ENCODE results near the gene DUSP16. TPM values are rescaled to one million over a fixed set of nuclear protein-coding genes. Genes with fewer than 3 reads are reported as not detected.
A peak's percentile ranks its signal among the peaks of the same experiment; 100 is the strongest.
"Not testable (repeated sequence)": the region's sequence is repeated elsewhere in the genome, so short reads cannot be mapped to it uniquely, and the experiment has no call there.

The DUSP16 gene
- total and polyA plus RNA-seq, 2 experiments from 2014 or later, result 11.7 to 59.4 TPM

DNA sequence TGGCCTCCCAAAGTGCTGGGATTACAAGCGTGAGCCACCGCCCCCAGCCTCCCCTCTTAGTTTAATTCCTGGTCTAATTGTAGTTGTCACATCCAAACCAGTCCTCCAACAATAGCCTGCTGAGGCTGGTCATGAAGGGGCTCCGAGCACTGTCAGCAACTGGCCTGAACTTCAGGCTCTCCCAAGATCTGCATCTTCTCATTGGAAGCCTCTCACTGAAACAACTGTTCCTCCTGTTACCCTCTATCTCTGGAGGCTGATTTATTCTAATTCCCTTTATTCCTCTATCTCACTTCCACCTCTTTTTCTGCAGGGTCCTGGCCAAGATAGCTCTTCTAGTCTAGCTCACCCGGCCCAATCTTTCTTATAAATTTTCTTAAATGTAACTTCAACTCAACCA, 89.4 kb downstream of the DUSP16 start:
- Mint-ChIP-seq H3K36me3 (ENCODE audit: low read depth) (peaks cover 72% of the 10 kb centered on the region), H3K4me3 (no peak overlapping the region; the same call in 2 of the 3 replicates), H3K27me3 (ENCODE audit: insufficient read depth, low read depth, poor library complexity) (peaks cover 8% of the 10 kb centered on the region), H3K4me1 (peaks cover 4% of the 10 kb centered on the region), H3K27ac (no peak overlapping the region), H3K9me3 (peaks cover 24% of the 10 kb centered on the region)
- no peaks in the 10 kb centered on the region for H3K27me3 ChIP-seq (ENCODE audit: insufficient read depth)
- H3K27ac ChIP-seq (ENCODE audit: low read depth), result peak overlapping the region; percentile 72
- no peak overlapping the region for H2AFZ ChIP-seq
- H3K9me2 ChIP-seq (ENCODE audit: insufficient read depth), result no peaks in the 10 kb centered on the region
- TF ChIP-seq POLR2AphosphoS5 (IDR thresholded peaks at IDR 0.05; ENCODE audit: low read depth), result no peak; the same call in 1 of the 2 replicates
- TF ChIP-seq EZH2 (IDR thresholded peaks at IDR 0.05; ENCODE audit: low read depth, unreplicated experiment), result no peak
- no peak for TF ChIP-seq JUNB (IDR thresholded peaks at IDR 0.05; ENCODE audit: unreplicated experiment)
- TF ChIP-seq ZNF114 (CRISPR knock-in tag; IDR thresholded peaks at IDR 0.05), result no peak
- TF ChIP-seq REST (IDR thresholded peaks at IDR 0.05; ENCODE audit: unreplicated experiment), result no peak
- TF ChIP-seq STAT1 (IDR thresholded peaks at IDR 0.05; ENCODE audit: unreplicated experiment), result no peak
- H3K4me2 ChIP-seq, result no peak overlapping the region
- no peak overlapping the region for H3K4me3 ChIP-seq
- peaks cover 15% of the 10 kb centered on the region for H4K20me1 ChIP-seq (replicated peaks; ENCODE audit: insufficient read depth)
- no peaks in the 10 kb centered on the region; the same call in 1 of the 2 replicates for H3K4me1 ChIP-seq (ENCODE audit: insufficient read depth)
- H3K79me2 ChIP-seq (replicated peaks; ENCODE audit: insufficient read depth), result 0 out of 2 replicates have a peak, but pooled peaks cover 5% of the 10 kb centered on the region
- ATAC-seq, result no peak
- no peak for DNase-seq (ENCODE audit: low spot score)
- peaks cover 18% of the 10 kb centered on the region for H3K36me3 ChIP-seq (ENCODE audit: insufficient read depth)
- H3F3A ChIP-seq (replicated peaks; ENCODE audit: low read depth), result 0 out of 2 replicates have a peak, but pooled peaks cover 8% of the 10 kb centered on the region

DNA sequence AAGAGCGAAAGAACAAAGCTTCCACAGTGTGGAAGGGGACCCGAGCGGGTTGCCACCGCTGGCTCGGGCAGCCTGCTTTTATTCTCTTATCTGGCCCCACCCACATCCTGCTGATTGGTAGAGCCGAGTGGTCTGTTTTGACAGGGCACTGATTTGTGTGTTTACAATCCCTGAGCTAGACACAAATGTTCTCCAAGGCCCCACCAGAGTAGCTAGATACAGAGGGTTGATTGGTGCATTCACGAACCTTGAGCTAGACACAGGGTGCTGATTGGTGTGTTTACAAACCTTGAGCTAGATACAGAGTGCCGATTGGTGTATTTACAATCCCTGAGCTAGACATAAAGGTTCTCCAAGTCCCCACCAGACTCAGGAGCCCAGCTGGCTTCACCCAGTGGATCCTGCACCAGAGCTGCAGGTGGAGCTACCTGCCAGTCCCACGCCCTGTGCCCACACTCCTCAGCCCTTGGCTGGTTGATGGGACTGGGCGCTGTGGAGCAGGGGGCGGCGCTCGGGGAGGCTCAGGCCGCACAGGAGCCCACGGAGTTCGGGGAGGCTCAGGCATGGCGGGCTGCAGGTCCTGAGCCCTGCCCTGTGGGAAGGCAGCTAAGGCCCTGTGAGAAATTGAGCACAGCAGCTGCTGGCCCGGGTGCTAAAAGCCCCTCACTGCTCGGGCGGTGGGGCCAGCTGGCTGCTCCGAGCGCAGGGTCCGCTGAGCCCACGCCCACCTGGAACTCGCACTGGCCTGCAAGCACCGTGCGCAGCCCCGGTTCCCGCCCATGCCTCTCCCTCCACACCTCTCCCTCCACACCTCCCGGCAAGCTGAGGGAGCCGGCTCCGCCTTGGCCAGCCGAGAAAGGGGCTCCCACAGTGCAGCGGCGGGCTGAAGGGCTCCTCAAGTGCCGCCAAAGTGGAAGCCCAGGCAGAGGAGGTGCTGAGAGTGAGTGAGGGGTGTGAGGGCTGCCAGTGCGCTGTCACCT, 90.4 kb downstream of the DUSP16 start:
- peaks cover 11% of the 10 kb centered on the region for H3K36me3 ChIP-seq (ENCODE audit: insufficient read depth)
- not testable (repeated sequence) for H3K4me1 ChIP-seq (ENCODE audit: insufficient read depth); H3K4me3 Mint-ChIP-seq; H3K4me3 ChIP-seq; H3K27me3 Mint-ChIP-seq (ENCODE audit: insufficient read depth, low read depth, poor library complexity); H3F3A ChIP-seq (replicated peaks; ENCODE audit: low read depth); DNase-seq (ENCODE audit: low spot score); H3K27me3 ChIP-seq (ENCODE audit: insufficient read depth); H3K9me2 ChIP-seq (ENCODE audit: insufficient read depth); H3K79me2 ChIP-seq (replicated peaks; ENCODE audit: insufficient read depth); H3K27ac Mint-ChIP-seq; H2AFZ ChIP-seq; H3K4me1 Mint-ChIP-seq; H3K4me2 ChIP-seq
- H3K27ac ChIP-seq (ENCODE audit: low read depth), result 0 out of 2 replicates have a peak overlapping the region, but pooled peaks have one; percentile 45
- ATAC-seq, result peak; percentile 70
- Mint-ChIP-seq H3K9me3 (peaks cover 24% of the 10 kb centered on the region), H3K36me3 (ENCODE audit: low read depth) (peaks cover 64% of the 10 kb centered on the region)
- peaks cover 15% of the 10 kb centered on the region; the same call in 1 of the 2 replicates for H4K20me1 ChIP-seq (replicated peaks; ENCODE audit: insufficient read depth)

Measured in GM23338 (cell line).